SH-SY5Y (cell line): Measurements from ENCODE around the gene ZNF133.

Experiments
- GATA2 ChIP-seq: IDR thresholded peaks from 2 replicates; pipeline ENCODE4 v1.6.1; 2011; ENCODE audit warnings: mild to moderate bottlenecking, low read depth, low read length
- GATA3 ChIP-seq: IDR thresholded peaks from 2 replicates; pipeline ENCODE4 v1.6.1; 2011; ENCODE audit warnings: low read depth, mild to moderate bottlenecking, low read length, moderate library complexity

DNA sequence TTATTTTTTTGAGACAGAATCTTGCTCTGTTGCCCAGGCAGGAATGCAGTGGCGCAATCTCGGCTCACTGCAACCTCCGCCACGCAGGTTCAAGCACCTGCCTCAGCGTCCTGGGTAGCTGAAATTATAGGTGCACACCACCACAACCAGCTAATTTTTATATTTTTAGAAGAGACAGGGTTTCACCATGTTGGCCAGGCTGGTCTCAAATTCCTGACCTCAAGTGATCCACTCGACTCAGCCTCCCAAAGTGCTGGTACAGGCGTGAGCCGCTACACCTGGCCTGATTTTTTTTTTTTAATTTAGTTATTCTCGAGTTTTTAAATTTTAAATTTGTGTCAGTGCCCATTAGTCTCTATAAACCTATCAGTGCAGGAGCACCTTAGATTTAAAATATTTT is 24.4 kb downstream of the ZNF133 start:
- TF ChIP-seq GATA3 (no peak), GATA2 (no peak)
